ENCODE results near the gene PITPNM3.

PITPNM3 gene

DNA sequence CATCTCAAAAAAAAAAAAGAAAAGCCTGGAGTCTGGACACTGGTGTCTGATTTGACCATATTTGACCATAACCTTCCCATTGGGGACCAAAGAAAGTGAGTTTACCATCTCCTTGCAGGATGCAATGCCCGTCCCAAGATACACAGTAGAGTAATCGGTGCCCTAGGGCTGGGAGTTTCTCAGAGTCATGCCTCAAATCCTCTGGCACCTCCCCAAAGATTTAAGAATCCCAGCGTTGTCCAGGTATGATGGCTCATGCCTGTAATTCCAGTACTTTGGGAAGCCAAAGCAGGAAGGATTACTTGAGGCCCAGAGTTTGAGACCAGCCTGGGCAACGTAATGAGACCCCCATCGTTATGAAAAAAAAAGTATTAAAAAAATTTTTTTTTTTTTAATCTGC, 5.0 kb downstream of the PITPNM3 start:
- no peak for DNase-seq

GRCh38 chr17:6549384-6550036, 6.8 kb downstream of the PITPNM3 start:
- DNase-seq, result no peak

DNA sequence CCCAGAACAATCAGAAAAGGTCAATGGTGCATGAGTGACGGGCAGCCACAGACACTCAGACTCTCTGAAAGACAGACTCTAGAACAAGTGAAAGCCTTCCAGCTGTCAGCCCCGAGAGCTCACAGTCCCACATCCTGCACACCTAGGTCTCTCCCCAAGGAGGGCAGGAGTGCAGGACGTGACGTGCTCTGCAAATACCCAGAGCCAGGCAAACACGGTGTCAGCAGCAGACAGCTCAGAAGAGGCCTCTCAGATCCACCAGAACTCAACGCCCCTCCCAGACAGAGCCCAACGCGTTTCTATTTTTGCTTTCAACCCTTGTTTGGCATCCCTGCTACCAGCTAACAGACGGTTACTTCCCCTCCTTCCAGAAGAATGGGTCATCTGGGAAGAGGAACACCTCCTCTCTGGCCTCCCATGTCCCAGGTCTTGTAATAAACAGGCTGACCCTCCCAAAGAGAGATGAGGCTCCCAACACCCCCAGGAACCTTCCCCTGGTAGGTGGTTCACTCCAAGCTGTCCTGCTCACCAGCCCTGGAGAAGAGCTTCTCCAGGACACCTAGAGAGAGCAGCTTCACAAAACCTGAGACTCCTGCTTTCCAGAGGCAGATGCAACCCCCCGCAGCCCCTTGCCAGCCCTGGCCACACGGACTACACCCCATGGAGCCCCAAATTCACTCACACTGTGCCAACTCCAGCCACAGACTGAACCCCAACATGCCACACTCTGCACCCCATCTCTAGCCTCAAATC, 7.6 kb downstream of the PITPNM3 start:
- no peak for DNase-seq

- no peak for DNase-seq
Observed at GRCh38 chr17:6548034-6548433, 8.3 kb downstream of the PITPNM3 start.

- DNase-seq, result no peak
Observed at GRCh38 chr17:6547336-6547735, 9.0 kb downstream of the PITPNM3 start.

- no peak for DNase-seq
Observed at GRCh38 chr17:6546069-6546718, 10.2 kb downstream of the PITPNM3 start.

DNA sequence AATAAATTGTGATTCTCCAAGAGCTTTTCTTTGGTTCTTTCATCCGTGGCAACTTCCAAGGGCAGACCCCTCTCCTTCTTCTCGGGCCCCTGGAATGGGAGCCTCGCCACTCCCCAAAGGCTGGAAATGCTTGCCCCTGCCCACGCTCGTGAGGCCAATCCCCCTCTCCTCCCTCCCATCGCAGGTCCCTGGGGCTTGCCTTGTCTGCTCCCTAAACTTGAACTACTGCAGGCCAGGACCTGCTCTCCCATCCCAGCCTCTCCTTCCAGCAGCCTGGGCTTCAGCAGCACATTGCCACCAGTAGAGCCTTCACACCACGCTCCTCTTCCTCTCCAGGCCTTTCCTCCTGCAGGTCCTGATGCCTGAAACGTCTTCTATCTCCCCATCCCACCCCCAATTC, 11.1 kb downstream of the PITPNM3 start:
- DNase-seq, result no peak

GRCh38 chr17:6544011-6544370, 12.4 kb downstream of the PITPNM3 start:
- no peak for DNase-seq

GRCh38 chr17:6543079-6544010, 13.0 kb downstream of the PITPNM3 start:
- DNase-seq, result no peak

DNA sequence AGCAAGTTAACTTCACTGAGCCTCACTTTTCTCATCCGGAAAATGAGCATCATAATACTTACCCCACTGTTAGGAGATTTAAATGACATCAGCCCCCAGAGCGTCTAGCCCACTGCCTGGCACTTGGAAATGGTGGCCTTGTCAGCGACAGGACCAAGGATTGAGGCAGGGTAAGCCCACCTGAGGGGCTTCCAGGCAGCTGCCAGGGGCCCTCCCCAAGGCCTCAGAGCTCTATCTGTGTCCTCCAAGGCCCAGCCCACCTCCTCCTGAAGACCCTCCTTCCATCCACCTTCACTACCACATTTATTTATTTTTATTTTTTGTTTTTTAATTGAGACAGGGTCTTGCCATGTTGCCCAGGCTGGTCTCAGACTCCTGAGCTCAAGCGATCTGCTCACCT, 13.8 kb downstream of the PITPNM3 start:
- DNase-seq, result no peak

DNA sequence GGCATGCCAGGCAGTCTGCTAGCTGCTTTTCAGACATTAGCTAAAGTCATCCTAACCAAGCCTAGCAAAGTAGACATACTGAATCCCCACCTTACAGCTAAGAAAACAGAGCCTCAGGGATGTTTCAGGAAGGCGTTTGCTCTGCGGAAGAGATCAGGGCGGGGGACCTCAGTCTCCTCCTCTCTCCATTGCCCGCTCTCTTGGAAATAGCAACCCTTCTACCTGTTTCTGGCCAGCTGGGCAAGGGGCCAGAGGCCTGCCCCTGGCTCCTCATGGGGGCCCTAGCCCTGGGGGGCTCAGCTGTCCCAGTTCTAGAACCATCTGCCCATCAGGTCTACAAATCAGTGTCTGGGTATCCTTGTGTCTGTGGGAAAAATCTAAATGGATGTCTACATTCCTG, 14.5 kb downstream of the PITPNM3 start:
- DNase-seq, result no peak

DNA sequence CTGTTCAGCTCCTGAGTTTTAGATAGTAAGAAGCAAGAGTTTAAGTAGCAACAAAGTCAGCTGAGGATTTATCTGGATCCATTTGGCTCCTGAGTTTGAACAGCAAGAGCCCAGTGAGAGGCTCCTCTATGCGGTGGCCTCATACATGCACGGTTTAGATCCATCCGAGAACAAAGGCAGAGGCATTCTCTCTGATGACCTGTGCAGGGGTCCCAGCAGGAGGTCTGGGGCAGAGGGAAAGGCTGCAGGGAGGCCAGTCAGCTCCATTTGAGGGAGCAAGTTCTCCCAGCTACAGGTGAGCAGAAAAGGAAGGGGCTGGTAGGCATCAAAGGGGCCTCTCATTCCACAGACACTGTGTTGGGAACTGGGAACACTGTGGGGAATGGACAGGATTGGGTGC, 16.5 kb downstream of the PITPNM3 start:
- no peak for DNase-seq

GRCh38 chr17:6536566-6537065, 19.7 kb downstream of the PITPNM3 start:
- DNase-seq, result no peak

GRCh38 chr17:6536053-6536452, 20.3 kb downstream of the PITPNM3 start:
- DNase-seq, result no peak

DNA sequence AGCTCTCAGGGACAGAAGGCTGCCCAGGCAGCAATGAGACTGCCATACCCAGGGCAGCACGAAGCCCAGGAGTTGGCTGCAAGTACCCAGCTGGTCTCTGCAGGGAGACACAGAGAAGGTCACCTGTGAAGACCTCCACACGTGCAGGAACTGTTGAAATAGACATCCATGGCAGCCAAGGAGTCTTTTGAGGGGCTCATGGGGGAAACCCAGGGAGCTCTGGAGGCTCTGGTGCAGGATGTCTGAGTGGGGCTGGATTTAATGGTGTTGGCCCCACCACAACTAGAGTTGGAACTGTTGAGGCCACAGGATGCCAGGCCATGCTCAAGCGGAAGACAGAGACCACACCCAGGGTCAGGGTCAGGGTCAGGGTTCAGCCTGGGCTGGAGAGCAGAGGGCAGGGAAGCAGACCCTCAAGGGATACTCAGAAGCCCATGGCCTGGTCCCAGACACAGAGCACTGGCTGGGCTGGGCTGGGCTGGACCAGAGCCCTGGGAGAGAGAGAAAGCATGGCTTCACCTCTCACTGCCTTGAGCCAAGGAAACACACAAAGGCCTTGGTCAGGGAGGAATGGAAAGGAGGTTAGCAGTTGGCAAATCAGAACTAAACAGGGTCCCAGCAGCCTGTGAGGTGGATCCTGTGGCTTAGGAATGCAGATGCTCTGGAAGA, 21.4 kb downstream of the PITPNM3 start:
- no peak for DNase-seq

DNA sequence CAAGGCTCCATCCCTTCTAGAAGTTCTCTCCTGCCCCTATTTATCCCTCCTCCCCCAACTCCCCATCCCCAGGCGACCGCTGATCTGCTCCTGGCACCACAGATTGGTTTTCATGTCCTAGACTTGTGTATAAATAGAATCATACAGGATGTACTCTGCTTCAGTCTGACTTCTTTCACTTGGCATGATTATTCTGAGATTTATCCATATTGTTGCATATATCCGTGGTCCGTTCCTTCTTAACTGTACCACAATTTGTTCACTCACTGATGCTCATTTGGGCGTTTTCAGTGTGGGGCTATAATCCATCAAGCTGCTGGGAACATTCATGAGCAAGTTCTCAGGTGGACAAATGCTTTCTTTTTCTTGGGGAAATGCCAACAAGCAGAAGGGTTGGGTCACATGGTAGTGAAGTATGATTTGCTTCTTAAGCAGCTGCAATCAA, 23.9 kb downstream of the PITPNM3 start:
- DNase-seq, result no peak

GRCh38 chr17:6531575-6531974, 24.8 kb downstream of the PITPNM3 start:
- no peak for DNase-seq

- no peak for DNase-seq
Observed at GRCh38 chr17:6530324-6530920, 25.9 kb downstream of the PITPNM3 start.

GRCh38 chr17:6528557-6528956, 27.8 kb downstream of the PITPNM3 start:
- no peak for DNase-seq

DNA sequence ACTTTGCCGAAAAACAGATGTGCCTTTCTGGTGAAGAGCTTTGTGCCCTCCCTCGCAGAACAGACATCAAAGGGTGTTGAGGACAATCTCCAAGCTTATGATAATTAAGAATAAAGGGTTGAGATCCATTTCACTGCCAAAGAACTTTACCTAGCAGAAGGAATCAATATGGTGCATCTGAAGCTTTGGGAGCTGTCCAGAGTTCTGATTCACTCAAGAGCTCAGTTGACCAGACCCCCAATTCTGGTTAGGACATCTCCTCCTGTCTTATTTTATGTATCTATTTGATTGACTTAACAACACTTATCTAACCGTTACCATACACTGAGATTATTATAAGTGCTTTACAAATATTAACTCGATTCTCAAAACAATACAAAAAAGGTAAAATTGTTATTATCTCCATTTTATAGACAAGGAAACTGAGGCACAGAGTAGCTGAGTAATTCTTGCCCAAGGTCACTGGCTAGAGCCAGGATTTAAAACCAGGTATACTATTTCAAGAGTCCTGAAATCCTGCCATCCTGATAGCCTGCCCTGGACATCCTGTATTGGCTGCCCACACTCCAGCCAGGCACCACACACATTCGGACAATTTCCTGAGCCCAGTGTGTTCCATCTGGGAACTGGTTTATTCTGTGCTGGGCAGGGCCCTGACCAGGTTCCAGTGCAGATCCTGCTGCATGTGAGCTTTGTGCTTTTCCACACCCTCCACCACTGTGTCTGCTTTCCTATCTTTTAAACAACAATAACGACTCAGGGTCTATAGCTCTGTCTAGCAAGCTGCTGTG, 29.8 kb downstream of the PITPNM3 start:
- peak; percentile 6 for DNase-seq

DNA sequence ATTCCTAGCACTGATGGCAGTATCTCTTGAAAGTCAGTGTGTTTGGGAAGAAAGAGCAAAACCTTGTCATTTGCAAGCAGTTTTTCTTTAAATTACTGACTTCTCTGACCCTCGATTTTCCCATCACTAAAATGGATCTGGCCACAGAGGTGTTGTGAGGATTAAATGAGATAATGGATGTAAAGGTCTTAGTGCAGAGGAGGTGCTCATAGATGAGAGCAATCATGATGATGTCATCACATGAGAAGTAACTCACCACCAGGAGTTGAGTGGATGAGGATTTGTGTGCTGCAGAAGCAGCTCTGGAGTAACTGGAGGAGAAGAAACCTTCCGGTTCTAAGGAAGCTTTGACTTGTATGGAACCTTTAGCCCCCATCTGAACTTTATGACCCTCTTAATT, 30.6 kb downstream of the PITPNM3 start:
- no peak for DNase-seq

Data from hematopoietic multipotent progenitor cell treated with erythropoietin and hydrocortisone succinate and interleukin-3 and kit ligand, for 8 days (in vitro differentiated cells).